H1 (cell line): Measurements from ENCODE around the gene AKAP12. TPM values are rescaled to one million over a fixed set of nuclear protein-coding genes. Genes with fewer than 3 reads are reported as not detected.

ENCODE experiments used
- HDAC6 ChIP-seq: IDR thresholded peaks from one replicate; pipeline ENCODE4 v1.7.1; 2012; ENCODE audit warnings: low read depth, mild to moderate bottlenecking, inconsistent platforms, low read length, moderate library complexity
- RFX5 ChIP-seq: IDR thresholded peaks from 2 replicates; pipeline ENCODE4 v1.6.1; 2011; ENCODE audit warnings: low read depth, low read length, improper control_type of control experiment, borderline replicate concordance
- TAF1 ChIP-seq: IDR thresholded peaks from 2 replicates; pipeline ENCODE4 v1.6.1; 2011; ENCODE audit warnings: mild to moderate bottlenecking, low read depth, low read length
- polyA plus RNA-seq, 7 experiments: library from polyadenylated mRNA; depleted of rRNA in 3 of 7; stranded (reverse) in 5 of 7; unstranded in 2 of 7; fragments of >200 nt in 5 of 7; fragments of 200-250 nt in 2 of 7; gene quantifications; 1 replicate in 5 of 7; 2 replicates in 1 of 7; 4 replicates in 1 of 7; pipeline versions ENCODE4 v1.2.1 to v1.2.3, GENCODE V29; 2011 to 2013; ENCODE audit warnings: missing spikeins in 2 of 7, mixed read lengths in 2 of 7
- total RNA-seq: library from RNA; stranded (reverse); fragmentation: NEBNext Ultra II Directional; extraction: Animal tissue kit (Norgen Biotek cat#: 25700); gene quantifications from 2 replicates; pipeline ENCODE4 v1.2.1, GENCODE V29; 2021

AKAP12 gene
- total and polyA plus RNA-seq, 2 of the 8 experiments (the other 6 are each of a cell fraction or from before 2014, with no cell fraction given): 14.6 to 79.2 TPM

GRCh38 chr6:151285122-151285521 is 45.4 kb downstream of the AKAP12 start (continued):
- TF ChIP-seq TAF1 (no peak), HDAC6 (no peak), RFX5 (no peak)
- TF ChIP-seq, all 59 proteins: peak for 0
